Measurements from ENCODE around the gene MIPEP.

DNA sequence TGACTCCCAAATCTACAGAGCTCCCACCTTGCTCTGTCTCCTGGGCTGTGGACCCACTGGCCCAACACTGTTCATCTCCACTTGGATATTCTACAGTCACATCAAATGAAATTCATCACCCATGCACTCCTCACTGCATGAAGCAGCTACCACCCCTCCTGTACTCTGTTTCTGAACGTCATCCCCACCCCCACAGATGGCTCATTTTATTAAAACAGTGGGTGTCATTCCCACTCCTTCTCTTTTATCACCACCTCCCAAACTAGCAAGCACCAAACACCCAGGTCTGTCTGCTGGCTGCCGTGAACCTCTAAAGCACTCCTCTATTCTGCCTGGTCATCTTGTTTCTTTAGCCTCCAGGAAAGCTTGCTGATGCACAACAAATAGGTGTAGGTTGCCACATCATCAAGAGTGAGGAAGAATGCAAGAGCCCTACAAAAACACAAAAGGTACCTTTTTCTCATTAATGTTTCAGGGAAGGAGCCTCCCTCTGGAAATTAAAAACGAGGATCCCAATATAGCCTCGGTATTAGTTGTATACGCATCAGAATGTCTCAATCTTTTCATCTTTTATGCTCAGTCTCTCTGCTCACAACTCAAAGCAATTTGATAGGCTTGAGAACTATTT, 91.8 kb downstream of the MIPEP start:
- TF ChIP-seq, protein P1, sequence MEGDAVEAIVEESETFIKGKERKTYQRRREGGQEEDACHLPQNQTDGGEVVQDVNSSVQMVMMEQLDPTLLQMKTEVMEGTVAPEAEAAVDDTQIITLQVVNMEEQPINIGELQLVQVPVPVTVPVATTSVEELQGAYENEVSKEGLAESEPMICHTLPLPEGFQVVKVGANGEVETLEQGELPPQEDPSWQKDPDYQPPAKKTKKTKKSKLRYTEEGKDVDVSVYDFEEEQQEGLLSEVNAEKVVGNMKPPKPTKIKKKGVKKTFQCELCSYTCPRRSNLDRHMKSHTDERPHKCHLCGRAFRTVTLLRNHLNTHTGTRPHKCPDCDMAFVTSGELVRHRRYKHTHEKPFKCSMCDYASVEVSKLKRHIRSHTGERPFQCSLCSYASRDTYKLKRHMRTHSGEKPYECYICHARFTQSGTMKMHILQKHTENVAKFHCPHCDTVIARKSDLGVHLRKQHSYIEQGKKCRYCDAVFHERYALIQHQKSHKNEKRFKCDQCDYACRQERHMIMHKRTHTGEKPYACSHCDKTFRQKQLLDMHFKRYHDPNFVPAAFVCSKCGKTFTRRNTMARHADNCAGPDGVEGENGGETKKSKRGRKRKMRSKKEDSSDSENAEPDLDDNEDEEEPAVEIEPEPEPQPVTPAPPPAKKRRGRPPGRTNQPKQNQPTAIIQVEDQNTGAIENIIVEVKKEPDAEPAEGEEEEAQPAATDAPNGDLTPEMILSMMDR (IDR thresholded peaks at IDR 0.05; ENCODE audit: low read length) = no peak
- TF ChIP-seq EZH2 (IDR thresholded peaks at IDR 0.05; ENCODE audit: borderline replicate concordance, low read length) = no peak

Data from OCI-LY1 (cell line).